Motor neuron (in vitro differentiated cells): ENCODE data around the gene PDE4D. TPM values are rescaled to one million over a fixed set of nuclear protein-coding genes. Genes with fewer than 3 reads are reported as not detected.

Experiments
- ATAC-seq, 8 experiments: fragments of 200-7000 bp; cut with Tn5 transposase; replicated peaks in 6 of 8; 2 replicates each; pipeline ENCODE4 v1.8.0; 2021; ENCODE audit warnings: mild to moderate bottlenecking in 8 of 8, moderate library complexity in 8 of 8
- H3K27ac ChIP-seq, 2 donors: fragments of 250-450 bp; sonication (Bioruptor Pico); 2 replicates each; pipeline ENCODE4 v1.9.0; 2021; ENCODE audit warnings: antibody characterized with exemption in 2 of 2, mild to moderate bottlenecking in 2 of 2, moderate library complexity in 1 of 2
- H3K4me1 ChIP-seq, 2 donors: fragments of 250-450 bp; sonication (Bioruptor Pico); replicated peaks in 1 of 2; 2 replicates each; pipeline ENCODE4 v1.6.1; 2021; ENCODE audit warnings: antibody characterized with exemption in 2 of 2, mild to moderate bottlenecking in 2 of 2, moderate library complexity in 1 of 2
- H3K4me3 ChIP-seq, 5 donors: fragments of 250-450 bp; sonication (Bioruptor Pico); 2 replicates each; pipeline ENCODE4 v1.9.0; 2021; ENCODE audit warnings: antibody characterized with exemption in 5 of 5, mild to moderate bottlenecking in 5 of 5, moderate library complexity in 4 of 5
- WGBS, 10 experiments: fragments of 450-650 bp; shearing (Covaris generic); methylation state at CpG; one replicate each; pipeline ENCODE4 v1.0.0; 2022; 5-methylcytosine and 5-hydroxymethylcytosine counted together
- in situ Hi-C, 9 experiments: fragments of 400-800 bp; cut with MboI; loops; one replicate each; pipeline ENCODE4 v1.15.0; 2021; ENCODE audit warnings: low sequenced_read_pairs in 9 of 9, low pct_unique_long_range_greater_than_20kb in 2 of 9; ENCODE audit not compliant: unreplicated experiment in 9 of 9
- total RNA-seq, 8 experiments: library from RNA; unstranded; fragments of 300-600 nt; gene quantifications; 2 replicates each; pipeline versions ENCODE4 v1.2.3 to v1.2.4, GENCODE V29; 2022

Gene PDE4D
- total RNA-seq, 8 experiments from 2014 or later: 10.1 to 57.2 (median 23.7) TPM

GRCh38 chr5:59209758-59210359 lies 683.7 kb downstream of the PDE4D start:
- in situ Hi-C loops: loop anchor here in 2 of 9 experiments (25.0 kb wide), 2 partner anchors 127 to 452 kb away; no protein-coding TSS in a partner anchor
- Histone ChIP-seq H3K4me3 (no peak overlapping the region), H3K4me1 (no peaks in the 10 kb centered on the region), H3K27ac (no peak overlapping the region)
- WGBS, 10 experiments: 0 to 100% (median 78%) methylated on average over 1 to 3 of the region's 3 CpGs
- peak in 2 of 8 experiments; percentile 80 to 81 for ATAC-seq

DNA sequence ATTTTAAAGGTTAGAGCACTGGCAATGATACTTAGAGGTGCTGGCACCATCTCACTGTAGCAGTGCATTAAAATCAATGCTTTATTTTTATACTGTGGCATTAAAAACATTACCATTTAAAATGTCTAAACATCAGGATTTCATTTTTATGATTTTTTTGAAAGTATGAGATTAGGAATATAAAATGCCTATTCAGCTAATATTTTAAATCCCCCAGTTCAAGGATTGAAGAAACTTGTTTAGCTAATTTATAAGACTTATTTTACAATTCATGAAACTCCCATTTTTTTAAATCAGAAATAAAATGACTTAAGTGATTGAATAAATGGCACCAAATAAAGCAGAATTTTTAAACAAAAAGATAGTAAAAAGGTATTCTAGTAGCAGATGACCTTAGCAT lies 685.1 kb downstream of the PDE4D start:
- Histone ChIP-seq H3K27ac (no peak overlapping the region), H3K4me1 (no peaks in the 10 kb centered on the region), H3K4me3 (no peak overlapping the region)
- no peak for ATAC-seq
- in situ Hi-C loops: loop anchor here in 2 of 9 experiments (25.0 kb wide), 2 partner anchors 129 to 454 kb away; no protein-coding TSS in a partner anchor

GRCh38 chr5:59207401-59207800 lies 686.1 kb downstream of the PDE4D start:
- Histone ChIP-seq H3K4me3 (no peak overlapping the region), H3K27ac (no peak overlapping the region), H3K4me1 (no peaks in the 10 kb centered on the region)
- 29 to 100% (median 100%) methylated on average over 1 of the region's 1 CpG; no CpG with 5 or more reads in 1 of the 10 experiments for WGBS, 10 experiments
- no peak for ATAC-seq
- in situ Hi-C loops: loop anchor here in 2 of 9 experiments (25.0 kb wide), 2 partner anchors 130 to 455 kb away; no protein-coding TSS in a partner anchor

- Histone ChIP-seq H3K4me3 (no peak overlapping the region), H3K27ac (no peak overlapping the region), H3K4me1 (no peaks in the 10 kb centered on the region)
- WGBS, 10 experiments: 60 to 100% (median 94%) methylated on average over 1 of the region's 1 CpG; no CpG with 5 or more reads in 4 of the 10 experiments
- in situ Hi-C loops: loop anchor here in 2 of 9 experiments (25.0 kb wide), 2 partner anchors 131 to 456 kb away; no protein-coding TSS in a partner anchor
- ATAC-seq: peak in 3 of 8 experiments; percentile 17 to 32 (median 28)
Observed at GRCh38 chr5:59206132-59206581, 687.4 kb downstream of the PDE4D start.

- Histone ChIP-seq H3K4me1 (no peaks in the 10 kb centered on the region), H3K4me3 (no peak overlapping the region), H3K27ac (no peak overlapping the region)
- ATAC-seq: no peak
- in situ Hi-C loops: loop anchor here in 2 of 9 experiments (25.0 kb wide), 2 partner anchors 133 to 458 kb away; no protein-coding TSS in a partner anchor
- 41 to 87% (median 63%) methylated on average over 4 to 5 of the region's 5 CpGs for WGBS, 10 experiments
Observed at GRCh38 chr5:59204114-59204897, 689.2 kb downstream of the PDE4D start.

GRCh38 chr5:59199868-59200267 lies 693.7 kb downstream of the PDE4D start:
- no peak overlapping the region for H3K4me3 ChIP-seq
- in situ Hi-C loops: loop anchor here in 7 of 9 experiments (10.0 to 25.0 kb wide), 5 partner anchors 137 to 587 kb away; no protein-coding TSS in a partner anchor
- H3K27ac ChIP-seq: no peak overlapping the region
- ATAC-seq: no peak
- no peaks in the 10 kb centered on the region for H3K4me1 ChIP-seq
- 0 to 80% (median 14%) methylated on average over 1 to 2 of the region's 7 CpGs; no CpG with 5 or more reads in 7 of the 10 experiments for WGBS, 10 experiments

- 90 to 100% (median 100%) methylated on average over 1 of the region's 1 CpG; no CpG with 5 or more reads in 3 of the 10 experiments for WGBS, 10 experiments
- Histone ChIP-seq H3K4me3 (no peak overlapping the region), H3K4me1 (no peaks in the 10 kb centered on the region), H3K27ac (no peak overlapping the region)
- in situ Hi-C loops: loop anchor here in 7 of 9 experiments (10.0 to 25.0 kb wide), 4 partner anchors 176 to 588 kb away; no protein-coding TSS in a partner anchor
- no peak for ATAC-seq
Observed at GRCh38 chr5:59198832-59199231, 694.7 kb downstream of the PDE4D start.

- in situ Hi-C loops: loop anchor here in 7 of 9 experiments (10.0 to 25.0 kb wide), 4 partner anchors 176 to 589 kb away; no protein-coding TSS in a partner anchor
- 61 to 100% (median 75%) methylated on average over 1 to 2 of the region's 2 CpGs; no CpG with 5 or more reads in 3 of the 10 experiments for WGBS, 10 experiments
- Histone ChIP-seq H3K27ac (no peak overlapping the region), H3K4me1 (no peaks in the 10 kb centered on the region), H3K4me3 (no peak overlapping the region)
- ATAC-seq: no peak
Observed at GRCh38 chr5:59198365-59198764, 695.2 kb downstream of the PDE4D start.

DNA sequence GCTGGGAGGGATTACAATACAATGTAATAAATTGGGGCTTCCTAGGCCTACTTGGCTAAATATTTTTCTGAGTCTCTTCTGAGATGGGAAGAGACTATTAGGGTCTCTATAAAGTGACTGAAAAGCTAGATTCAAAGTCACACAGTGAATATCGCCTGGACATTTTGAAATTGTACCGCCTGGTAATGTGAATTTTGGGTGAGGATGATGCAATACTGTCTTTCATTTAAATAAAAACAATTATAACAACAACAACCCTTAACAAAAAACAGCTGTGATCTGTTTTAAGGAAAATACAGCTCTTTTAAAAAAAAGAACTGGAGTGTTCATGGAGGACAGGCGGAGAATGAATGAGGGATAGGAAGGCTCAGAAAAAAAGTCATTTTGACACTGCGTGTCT lies 695.6 kb downstream of the PDE4D start:
- 63 to 100% (median 71%) methylated on average over 1 to 4 of the region's 4 CpGs; no CpG with 5 or more reads in 2 of the 10 experiments for WGBS, 10 experiments
- in situ Hi-C loops: loop anchor here in 7 of 9 experiments (10.0 to 25.0 kb wide), 4 partner anchors 177 to 589 kb away; no protein-coding TSS in a partner anchor
- Histone ChIP-seq H3K4me1 (no peaks in the 10 kb centered on the region), H3K4me3 (no peak overlapping the region), H3K27ac (no peak overlapping the region)
- ATAC-seq: no peak

GRCh38 chr5:59193616-59194319 lies 699.8 kb downstream of the PDE4D start:
- Histone ChIP-seq H3K4me1 (no peaks in the 10 kb centered on the region), H3K4me3 (no peak overlapping the region), H3K27ac (no peak overlapping the region)
- in situ Hi-C loops: loop anchor here in 7 of 9 experiments (10.0 to 25.0 kb wide), 4 partner anchors 181 to 594 kb away; no protein-coding TSS in a partner anchor
- 17 to 93% (median 67%) methylated on average over 1 to 2 of the region's 3 CpGs; no CpG with 5 or more reads in 4 of the 10 experiments for WGBS, 10 experiments
- peak in 6 of 8 experiments; percentile 62 to 99 (median 98) for ATAC-seq

DNA sequence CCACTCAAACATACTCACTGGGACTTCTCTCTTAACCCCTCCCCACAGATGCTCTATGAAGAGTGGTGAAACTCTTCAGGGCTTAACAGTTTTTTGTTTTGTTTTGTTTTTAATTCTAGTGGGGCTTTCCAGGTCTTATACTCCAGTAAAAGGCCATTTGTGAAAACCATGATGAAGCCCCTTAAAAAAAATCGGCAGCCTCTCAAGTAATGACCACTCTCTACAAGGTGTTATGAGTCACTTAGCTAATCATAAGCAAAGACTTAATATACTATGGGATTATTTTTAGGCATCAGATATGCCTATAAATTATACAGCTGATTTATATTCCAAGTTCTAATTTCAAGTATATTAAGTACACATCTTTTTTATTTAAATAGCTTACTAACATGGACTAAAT lies 702.8 kb downstream of the PDE4D start:
- ATAC-seq: no peak
- 29 to 100% (median 100%) methylated on average over 1 of the region's 1 CpG; no CpG with 5 or more reads in 1 of the 10 experiments for WGBS, 10 experiments
- in situ Hi-C loops: loop anchor here in 7 of 9 experiments (10.0 to 25.0 kb wide), 4 partner anchors 184 to 597 kb away; no protein-coding TSS in a partner anchor
- no peak overlapping the region for H3K27ac ChIP-seq
- no peak overlapping the region for H3K4me3 ChIP-seq
- H3K4me1 ChIP-seq: peaks cover 0 to 14% of the 10 kb centered on the region in 2 donors
